HG03457 (cell line): ENCODE measurements around the gene BNC1.
"Not testable (repeated sequence)": the region's sequence is repeated elsewhere in the genome, so short reads cannot be mapped to it uniquely, and the experiment has no call there.

Experiments used
- ATAC-seq: cut with Tn5 transposase; IDR thresholded peaks from one replicate; pipeline ENCODE4 v1.9.1; 2021; ENCODE audit warnings: moderate number of reproducible peaks; ENCODE audit not compliant: unreplicated experiment

The BNC1 gene

DNA sequence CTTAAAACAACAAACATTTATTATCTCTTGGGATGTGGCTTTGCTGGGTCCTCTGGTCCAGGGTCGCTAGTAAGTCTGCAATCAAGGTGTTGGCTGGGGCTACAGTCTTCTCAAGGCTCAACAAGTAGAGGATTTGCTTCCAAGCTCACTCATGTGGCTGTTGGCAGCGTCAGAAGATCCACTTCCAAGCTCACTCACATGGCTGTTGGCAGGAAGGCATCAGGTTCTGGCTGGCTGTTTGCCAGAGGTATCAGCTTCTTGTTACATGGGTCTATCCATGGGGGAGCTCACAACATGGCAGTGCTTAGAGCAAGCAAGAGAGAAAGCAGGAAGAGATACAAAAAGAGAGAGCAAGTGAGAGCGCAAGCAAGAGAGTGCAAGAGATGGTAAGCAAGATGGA is 15.0 kb upstream of the BNC1 start:
- no peak for ATAC-seq

DNA sequence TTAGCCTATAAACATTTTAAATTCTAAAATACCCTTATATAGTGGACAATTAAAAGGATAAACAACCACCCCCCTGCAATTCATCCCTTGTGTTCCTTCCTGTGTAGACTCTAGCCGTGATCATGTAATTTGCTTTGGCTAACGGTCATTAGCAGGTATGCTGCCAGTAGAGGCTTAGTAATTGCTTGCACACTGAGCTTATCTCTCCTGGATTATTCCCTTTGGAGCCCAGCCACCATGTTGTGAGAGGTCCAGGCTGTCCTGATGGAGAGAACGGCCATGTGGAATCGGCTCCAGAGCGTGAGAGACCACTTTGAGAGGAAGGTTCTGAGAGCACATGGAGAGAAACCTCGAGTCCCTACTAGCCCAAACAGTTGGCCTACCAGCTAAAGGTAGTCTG is 11.0 kb upstream of the BNC1 start:
- no peak for ATAC-seq

DNA sequence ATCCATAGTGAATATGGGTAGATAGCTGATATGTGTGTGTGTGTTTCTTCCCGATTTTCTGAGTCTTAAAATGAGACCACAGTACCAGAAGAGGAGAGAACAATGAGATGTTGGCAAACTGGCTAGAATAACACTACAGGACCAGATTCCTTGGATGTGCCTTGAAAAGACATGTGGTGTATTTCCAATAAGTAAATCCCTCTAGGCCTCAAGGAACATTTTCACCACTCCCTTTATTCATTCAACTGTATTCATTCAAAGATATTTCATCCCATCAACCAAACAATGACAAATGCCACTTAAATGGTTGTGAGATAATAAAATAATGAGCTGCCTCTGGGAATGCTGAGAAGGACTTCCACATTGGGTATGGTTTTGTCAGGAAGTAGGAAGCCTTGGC is 8.7 kb upstream of the BNC1 start:
- no peak for ATAC-seq

DNA sequence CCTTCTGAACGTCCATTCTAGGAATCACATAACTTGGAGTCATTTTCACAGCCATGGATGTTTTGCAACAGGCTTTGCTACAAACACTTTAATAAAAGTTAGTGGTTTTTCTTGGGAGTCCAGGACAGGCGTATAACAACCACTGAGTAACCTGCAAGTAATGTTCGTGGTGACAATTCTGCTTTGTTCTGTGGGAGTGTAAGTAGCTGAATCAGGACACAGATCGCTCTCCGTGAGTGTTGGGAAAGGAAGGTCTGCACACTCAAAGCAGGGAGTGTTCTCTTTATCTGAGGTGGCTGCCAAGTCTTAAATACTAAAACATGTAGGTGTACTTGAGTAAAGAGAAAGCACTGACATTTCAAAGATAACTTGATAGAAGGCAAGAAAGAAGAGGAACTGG is 7.9 kb upstream of the BNC1 start:
- no peak for ATAC-seq

DNA sequence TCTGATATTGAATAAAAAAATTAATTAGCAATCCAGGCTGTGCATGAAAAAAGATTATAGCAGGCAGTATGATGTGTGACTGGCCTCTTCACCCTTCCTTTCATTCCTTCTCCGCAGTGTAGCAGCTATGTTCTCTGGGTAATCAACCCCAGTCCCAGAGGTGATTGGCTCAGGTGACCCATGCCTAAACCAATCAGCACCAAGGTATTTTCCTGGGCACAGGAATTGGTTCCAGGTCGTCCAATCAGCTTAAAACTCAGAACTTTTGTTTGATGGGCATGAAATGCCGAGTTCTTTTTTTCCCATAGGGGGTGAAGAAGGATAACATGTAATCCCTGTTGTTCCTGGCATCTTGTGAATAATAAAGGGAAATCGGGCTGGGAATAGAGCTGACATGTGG is 5.8 kb upstream of the BNC1 start:
- no peak for ATAC-seq

DNA sequence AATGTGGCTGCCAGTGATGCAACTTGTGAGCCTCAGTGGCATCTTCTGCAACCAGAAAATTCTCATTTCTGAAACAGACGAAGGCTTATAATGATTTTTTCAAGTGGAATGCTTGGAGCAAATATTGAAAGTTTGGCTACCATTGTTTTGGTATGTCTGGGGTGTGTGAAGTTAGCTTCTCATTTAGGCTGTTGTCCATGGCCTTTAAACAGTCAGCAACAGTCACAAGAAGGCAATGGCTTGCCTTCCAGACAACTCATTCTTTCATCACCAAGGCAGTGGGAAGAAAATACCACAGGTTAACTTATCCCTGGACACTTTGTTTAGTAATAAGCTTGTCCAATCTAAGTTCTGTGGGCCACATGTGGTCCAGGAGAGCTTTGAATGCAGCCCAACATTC is 4.7 kb upstream of the BNC1 start:
- no peak for ATAC-seq

DNA sequence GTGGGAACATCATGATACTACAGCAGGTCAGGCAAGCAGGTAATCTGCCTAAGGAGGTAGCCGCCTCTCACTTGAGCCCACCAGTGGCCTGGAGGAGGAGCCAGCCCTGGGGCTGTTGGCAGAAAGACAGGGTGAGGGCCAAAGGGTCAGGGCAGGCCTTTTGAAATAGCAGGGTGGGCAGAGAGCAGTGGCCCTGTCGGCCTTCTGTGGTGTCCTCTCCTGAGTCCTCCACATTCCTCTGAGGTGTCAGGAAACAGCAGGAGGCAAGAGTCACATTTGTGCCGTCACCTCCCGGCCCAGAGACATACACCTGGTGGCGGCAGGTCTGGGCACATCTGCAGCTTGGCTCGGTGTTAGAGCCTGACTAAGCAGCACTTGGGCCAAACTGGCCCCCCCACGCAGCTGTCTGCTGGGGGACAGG is 3.9 kb upstream of the BNC1 start:
- no peak for ATAC-seq

DNA sequence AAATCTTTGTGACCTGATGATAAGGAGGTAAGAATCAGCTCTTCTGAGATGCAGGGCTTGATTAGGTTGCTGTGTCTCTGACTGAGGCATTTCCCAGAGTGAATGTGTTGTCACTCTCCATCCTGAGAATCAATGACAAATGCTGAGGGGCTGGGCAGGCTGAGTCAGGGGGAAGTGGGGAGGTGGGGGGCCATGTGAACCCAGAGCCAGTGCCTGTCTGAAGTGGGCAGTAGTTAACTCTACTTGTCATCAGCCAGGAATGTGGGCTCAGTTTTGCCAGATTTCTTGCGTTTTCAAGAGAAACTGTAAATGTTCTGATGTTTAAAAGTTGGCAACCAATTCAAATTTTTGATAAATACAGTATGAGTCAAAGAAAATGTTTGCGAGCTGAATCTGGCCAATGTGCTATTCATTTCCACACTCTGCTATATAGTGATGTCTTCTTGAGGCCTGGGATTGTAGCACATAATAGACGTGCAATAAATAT is 3.1 kb upstream of the BNC1 start:
- ATAC-seq: no peak

DNA sequence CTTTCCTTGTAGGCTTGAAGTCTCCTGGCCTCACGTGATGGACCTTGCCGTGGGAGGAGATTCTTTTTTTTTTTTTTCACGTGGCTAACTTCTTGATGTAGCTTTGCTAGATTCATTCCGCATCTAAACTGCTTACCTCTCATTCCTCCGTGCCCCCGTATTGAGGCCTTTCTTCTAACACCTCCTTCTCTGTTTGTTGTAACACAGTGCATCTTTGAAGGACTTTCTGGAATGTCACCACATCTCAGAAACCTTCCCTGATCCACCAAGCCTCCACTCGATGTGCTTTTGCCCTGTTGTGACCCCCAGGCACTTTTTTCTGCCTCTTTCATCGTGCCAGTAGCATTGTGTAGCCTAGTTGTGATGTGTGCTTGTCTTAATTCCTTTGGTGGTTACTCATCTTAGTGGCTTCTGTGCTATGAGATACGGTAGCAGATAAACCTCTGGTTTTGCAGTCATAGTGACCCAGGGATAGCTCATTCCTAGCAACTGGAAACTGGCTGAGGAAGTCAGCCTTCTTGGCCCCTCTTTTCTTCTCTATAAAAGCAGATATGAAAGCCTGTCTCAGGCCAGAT is 1.6 kb upstream of the BNC1 start:
- no peak for ATAC-seq

DNA sequence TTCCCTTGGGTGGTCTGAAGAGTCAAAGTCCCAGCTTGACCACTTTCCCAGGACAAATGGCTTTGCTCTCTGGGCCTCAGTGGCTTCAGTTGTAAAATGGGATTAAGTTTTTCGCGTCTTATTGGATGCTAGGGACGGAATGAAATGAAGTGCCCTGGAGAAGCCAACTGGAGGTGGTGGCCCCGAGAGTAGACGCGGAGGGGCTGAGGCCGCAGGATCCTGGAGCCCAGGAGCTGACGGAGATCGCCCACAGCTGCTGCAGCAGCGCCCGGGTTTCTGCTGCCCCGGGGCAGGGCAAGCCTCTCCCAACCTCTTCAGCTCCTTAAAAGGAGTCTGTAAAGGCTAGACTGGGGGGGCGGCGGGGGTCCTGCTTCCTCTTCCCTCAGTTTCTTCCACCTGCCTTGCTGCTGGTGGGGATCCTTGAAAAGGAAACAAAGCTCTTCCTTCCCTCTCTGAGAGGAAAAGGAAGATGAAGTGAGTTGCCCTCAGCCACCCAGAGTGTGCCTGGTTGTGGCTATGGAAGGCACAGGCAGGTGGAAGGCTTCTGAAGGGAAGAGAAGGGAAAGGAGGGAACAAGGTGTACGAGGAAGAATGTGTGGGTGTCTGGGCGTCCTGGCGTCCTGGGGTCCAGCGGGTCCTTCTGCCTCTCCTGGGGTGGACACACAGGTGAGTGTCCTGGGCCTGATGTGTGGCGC is 967 bp upstream of the BNC1 start:
- ATAC-seq: no peak

DNA sequence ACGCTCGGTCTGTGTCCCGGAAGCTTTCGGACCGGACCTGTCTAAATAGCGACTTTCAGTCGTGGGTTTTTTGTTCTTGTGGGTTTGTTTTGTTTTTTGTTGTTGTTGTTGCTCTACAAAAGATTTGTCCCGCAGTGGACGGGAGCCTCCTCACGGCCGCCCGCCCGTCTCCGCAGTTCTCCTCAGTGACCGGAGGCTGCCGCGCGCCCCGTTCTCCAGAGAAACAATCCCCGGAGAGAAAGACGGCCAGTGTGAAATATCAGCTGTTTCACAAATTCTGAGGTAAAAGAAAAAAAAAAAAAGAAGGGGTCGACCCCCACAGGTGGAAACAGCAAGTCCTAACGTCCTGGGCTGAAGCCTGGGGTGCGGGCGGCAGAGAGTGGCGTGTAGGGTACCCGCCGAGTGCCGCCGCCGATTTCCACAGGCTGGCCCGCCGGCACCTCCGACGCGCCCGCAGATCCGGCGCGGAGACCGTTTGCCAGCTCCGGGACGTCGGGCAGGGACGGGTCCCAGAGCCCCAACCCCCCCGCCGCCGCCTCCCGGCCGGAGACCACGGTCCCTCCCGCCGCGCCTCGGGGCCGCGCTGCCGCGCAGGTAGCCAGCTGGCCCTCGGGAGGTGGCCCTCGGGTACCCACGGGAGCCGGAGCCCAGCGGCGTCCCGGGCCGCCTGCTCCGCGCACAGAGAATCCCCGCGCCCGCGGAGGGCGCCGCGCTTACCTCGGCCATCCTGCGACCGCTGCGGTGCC is 478 bp downstream of the BNC1 start:
- ATAC-seq: no peak

DNA sequence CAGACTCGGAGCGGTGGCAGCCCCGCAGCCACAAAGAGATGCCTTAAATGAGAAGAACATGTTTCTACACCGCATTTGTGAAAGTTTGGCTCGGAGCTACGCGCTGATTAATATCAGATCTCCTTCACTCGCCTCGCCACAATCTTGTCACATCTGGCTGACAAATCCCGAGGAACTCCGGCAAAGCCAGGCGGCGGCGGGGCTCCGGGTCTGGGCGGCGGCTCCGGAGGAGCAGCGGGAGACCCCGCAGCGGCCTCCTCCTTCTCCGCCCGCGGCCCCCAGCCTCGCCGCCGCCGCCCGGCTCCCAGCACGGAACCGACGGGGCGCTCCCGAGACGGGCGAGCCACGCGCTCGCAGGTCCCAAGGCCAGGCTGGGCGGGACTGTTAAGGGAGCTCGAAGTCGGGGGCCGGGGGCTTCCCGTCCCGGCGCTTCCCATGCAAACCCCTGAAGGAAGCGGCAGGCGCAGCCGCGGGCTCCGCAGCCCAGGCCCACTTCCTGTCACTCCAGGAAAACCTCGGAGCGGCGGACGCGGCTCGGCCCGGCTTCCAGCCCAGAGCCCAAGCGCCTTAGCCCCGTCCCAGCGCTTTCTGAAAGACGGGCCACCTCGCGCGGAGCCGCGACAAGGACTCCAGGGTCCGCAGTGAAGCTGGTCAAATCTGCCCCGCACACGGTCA is 1.2 kb downstream of the BNC1 start:
- no peak for ATAC-seq

DNA sequence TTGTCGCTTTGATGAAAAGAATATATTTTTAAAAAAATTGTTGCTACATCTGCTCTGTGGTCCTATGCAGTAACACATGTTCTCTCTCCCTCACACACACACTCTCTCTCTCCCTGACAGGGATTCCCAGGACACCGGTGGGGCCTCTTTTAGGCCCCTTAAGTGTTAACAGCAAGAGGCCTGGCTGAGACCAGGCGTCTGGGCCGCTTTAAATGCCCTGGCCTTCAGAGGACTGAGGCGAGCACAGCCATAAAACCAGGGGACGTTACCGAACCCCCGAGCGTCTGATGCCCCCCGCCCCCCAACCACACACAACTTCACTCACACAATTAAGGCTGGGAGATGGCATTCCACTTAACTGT is 1.7 kb downstream of the BNC1 start:
- no peak for ATAC-seq

DNA sequence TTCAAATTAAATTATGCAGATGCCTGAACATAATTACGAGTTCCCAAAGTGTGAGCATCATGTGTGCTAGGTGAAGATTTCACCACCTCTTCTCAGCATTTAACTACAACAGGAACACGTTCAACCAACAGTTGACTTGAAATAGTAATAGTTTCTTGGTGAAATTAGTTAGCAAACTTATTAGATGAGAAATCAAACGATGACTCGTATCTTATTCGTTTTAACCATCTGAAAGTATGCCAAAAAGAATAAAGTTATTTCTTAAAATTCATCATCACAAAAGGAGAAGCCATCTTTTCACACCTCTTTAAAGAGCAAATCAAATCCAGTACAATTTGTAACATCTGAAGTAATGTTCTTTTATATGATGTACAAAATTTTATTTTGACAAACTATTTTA is 2.3 kb downstream of the BNC1 start:
- no peak for ATAC-seq

DNA sequence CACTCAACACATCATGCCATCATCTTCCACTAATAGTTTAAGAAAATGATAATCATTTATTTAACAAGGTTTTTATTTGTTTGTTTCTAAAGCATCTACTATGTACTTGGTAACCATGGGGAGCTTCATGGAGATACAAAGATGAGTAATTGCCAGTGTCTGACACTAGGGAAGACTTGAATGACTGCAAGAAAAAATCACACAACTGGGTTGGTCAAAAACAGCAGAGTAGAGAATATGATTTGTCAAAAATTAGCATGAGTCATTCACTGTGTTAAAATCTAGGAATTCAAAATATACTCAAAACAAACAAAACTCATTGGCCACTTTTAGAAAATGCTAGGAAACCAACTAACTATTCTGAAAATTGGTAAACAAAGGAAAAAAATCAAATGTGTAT is 6.3 kb downstream of the BNC1 start:
- no peak for ATAC-seq

DNA sequence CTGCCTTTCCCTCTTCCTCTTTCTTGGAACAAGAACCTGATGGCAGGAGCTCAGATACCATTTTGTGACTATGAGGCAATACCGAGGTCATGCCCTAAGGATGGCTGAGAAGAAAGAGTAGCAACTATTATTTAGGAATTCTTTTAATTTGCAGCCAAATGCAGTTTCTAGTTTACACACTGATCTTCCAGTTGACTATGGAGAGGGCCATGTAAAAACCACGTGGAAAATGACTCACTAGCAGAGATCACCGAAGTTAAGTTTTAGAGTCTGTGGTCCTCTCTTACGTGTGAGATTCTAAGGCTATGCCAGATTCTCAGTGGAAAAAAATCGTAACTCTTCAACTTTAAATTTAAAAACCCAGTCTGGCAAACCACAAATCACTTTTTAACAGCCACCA is 7.8 kb downstream of the BNC1 start:
- no peak for ATAC-seq

DNA sequence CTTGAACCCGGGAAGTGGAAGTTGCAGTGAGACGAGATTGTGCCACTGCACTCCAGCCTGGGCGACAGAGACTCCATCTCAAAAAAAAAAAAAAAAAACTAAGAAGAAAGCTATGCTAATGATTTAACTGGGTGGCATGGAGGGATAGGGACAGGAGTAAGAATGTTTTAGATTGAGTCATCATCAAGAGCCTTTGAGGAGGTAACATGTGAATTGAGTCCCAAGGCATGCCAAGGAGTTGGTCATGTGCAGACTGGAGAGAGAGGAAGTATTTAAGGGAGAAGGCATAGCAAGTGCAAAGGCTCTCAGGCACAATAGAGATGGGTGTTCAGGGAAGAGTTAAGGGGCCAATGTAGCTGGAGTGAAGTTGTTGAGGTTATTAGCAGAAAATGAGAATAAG is 9.1 kb downstream of the BNC1 start:
- no peak for ATAC-seq

DNA sequence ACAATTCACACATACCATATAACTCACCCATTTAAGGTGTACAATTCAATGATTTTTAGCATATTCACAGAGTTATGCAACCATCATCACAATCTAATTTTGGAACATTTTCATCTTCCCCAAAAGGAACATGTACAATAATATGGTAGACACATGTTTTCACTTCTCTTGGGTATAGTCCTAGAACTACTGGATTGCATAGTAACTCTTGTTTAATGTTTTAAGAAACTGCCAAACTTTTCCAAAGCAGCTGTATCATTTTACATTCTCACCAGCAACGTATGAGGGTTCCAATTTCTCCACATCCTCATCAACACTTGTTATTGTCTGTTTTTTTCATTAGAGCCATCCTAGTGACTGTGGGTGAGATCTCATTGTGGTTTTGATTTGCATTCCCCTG is 14.3 kb downstream of the BNC1 start:
- no peak for ATAC-seq

DNA sequence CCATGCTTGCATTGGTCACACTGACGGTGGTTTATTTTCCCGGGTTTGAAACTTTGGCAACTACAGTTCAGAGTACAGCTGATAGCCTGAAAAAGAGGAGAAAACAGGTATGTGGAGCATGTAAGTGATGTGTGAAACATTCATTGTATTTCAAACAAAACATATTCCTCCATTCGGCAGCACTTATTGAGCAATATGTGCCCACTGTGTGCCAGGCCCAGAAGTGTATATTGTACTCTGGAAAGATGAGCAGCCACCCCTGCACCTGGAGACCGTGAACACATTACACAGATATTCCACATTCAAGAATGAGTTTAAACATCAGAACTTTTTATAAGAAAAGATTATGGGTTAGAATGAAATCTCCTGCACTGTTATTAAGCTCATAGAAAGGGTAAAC is 16.3 kb downstream of the BNC1 start:
- ATAC-seq: no peak

DNA sequence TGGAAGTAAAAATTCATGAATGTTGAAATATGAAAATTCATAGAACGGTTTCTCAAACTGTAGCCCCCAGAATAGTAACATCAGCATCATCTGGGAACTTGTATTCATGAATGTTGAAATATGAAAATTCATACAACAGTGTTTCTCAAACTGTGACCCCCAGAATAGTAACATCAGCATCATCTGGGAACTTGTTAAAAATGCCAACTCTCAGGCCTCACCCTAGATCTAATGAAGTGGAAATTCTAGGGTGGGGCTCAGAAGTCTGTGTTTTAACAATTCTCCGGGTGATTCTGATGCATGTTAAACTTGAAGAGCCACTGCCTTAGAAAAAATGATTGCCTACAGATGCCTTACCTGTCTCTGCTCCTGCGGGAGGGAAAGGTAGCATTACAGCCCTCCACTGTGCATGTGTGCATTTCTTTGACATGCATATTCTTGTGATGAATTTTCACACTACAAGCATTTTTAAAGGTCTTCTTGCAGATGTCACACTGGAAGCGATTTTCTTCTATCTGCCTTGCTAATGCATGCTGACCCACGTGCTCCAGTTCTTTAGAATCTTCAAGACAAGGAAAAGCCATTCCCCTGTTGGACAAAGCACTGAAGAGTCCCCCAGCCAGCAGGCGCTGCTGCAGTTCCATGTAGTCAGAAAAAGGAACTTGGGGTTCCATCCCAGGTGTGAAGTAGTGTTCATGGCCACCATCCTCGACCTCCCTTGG is 21.7 kb downstream of the BNC1 start:
- no peak for ATAC-seq

DNA sequence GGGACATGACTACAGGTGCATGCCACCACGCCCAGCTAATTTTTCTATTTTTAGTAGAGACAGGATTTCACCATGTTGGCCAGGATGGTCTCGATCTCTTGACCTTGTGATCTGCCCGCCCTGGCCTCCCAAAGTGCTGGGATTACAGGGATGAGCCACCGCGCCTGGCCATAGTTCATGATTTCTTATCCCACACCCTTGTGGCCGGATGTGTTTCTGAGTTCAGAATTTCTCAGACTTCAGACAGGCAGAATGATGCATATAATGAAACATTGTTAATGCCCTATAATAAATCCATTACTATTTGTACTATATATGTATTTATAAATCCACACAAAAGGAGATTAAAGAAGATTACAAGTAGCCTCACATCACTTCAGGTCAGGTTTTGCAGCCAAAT is 22.3 kb downstream of the BNC1 start:
- ATAC-seq: not testable (repeated sequence)
